Left kidney (tissue), 2 donors: Measurements from ENCODE around the gene LIPC. TPM values are rescaled to one million over a fixed set of nuclear protein-coding genes. Genes with fewer than 3 reads are reported as not detected.

Source experiments
- DNase-seq: peaks from one replicate; pipeline ENCODE4 v3.0.0-alpha.2; 2013
- polyA plus RNA-seq: library from polyadenylated mRNA; unstranded; fragments of 120-200 nt; gene quantifications from one replicate; pipeline ENCODE4 v1.2.1, GENCODE V29; 2013; ENCODE audit not compliant: insufficient read length

LIPC gene
- polyA plus RNA-seq, 1 donor, result 15.6 TPM

DNA sequence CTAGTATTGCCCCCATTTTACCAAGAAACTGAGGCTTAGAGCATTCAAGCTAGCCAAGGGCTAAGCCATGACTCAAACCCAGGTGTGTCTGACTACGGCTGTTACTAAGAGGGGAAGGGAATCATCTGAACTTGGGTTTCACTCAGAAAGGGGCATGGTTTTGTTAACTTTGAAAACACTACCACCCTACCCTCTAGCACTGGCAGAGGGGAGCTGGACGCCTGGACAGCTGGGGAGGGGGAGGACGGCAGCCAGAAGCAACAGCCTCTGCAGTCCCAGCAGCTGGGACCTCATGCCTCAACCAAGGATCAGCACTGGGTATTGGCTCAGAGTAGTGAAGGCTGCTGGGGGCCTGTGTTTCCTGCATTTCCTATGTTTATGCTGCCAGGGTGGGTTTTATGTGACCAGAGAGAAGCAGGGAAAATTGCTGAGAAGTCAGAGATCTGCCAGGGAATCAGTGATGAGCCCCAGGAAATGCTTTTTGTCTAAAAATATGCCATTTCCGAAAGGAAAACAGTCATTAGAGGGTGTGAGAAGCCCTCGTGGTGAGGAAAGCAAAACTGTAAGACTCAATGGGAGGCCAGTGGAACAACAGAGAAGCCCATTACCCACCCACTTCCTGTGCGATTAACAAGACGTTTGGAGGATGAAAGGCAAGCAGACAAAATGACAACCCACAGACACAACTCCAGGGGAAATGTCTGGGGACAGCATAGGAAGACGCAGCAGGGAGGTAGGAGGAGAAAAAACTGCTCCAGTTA, 41.2 kb downstream of the LIPC start:
- no peak for DNase-seq

GRCh38 chr15:58473724-58474123, 41.9 kb downstream of the LIPC start:
- no peak for DNase-seq

DNA sequence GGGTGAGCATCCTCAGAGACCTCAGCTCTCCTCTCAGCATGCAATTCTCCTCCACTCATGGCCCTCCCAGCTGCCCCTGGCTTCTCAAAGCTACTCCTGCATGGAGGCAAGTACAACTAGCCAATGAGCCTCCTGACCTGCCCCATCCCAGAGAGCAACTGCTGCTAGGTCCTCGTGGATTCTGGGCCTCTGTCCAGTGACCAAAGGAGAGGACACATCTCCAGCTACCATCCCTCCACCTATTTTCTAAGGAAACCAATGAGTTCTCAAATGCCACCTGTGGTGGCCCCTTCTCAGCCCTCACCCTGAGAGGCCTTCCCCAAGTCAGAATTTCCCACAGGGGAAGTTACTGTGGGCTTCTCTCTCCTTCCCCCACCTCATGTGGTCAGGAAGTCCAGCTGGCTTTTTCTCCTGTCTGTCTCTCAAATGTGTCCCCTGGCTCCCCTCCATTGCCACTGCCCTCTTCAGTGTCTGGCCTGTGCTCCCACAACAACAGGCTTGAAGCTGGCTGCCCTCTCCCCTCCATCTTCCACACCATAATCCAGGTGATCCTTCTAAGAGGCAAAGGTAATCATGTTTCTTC, 43.0 kb downstream of the LIPC start:
- no peak for DNase-seq

- DNase-seq, result no peak
Observed at GRCh38 chr15:58475573-58476524, 44.1 kb downstream of the LIPC start.

DNA sequence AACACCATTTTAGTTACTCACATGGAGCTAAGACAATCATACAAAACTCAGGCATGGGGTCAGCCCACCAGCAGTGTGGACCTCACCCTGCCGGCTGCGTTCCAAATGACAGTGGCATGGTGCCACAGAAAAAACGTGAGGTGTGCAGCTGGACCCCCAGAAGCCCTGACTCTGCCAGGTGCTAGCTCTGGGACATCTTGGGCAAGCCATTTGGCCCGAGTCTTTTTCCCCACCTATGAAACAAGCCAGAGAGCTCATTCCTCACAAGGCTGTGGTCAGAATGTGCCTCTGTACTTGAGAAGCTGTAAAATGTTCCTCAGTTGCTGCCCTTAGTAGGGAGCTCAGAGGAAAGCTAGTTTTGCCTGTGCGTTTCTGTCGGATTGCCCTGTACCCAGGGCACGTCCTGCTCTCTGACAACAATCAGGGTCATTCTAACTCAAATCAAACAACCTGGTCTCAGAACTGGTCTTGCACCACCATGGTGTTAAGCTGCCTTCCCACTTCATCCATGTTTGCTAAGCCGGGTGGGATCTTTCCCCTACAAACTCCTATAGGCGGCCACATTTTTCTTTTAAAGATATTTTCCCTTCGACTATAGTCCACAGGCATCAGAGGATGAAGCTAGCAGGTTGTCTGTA, 44.9 kb downstream of the LIPC start:
- no peak for DNase-seq

GRCh38 chr15:58477170-58477569, 45.4 kb downstream of the LIPC start:
- no peak for DNase-seq

DNA sequence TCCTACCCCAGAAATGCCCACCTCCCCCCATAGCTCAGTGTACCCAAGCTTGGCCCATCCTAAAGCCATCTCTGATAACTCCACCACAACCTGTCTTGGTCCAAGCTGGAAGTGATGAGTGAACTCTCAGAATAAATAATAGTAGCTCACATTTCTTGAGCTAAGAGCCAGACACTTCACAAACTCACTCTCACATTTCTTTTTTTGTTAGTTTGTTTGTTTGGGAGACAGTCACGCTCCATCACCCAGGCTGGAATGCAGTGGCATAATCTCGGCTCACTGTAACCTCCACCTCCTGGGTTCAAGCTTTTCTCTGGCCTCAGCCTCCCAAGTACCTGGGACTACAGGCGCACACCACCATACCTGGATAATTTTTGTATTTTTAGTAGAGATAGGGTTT, 46.2 kb downstream of the LIPC start:
- no peak for DNase-seq

DNA sequence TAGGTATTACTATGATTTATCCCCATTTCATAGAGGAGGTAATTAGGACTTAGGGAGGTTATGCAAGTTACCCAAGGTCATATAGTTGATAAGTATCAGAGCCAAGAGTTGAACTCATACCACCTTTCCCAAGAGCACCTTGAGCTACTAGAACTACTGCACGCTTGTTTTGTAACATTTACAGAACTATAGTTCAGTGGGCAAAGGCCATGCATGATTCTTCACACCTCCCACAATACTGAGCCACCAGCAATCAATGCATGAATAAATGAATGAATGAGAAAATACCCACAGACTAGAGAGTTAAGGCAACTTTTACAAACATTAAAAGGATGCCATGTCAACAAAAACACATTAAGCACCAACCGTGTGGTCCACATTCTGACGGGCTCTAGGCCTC, 46.8 kb downstream of the LIPC start:
- DNase-seq, result no peak

DNA sequence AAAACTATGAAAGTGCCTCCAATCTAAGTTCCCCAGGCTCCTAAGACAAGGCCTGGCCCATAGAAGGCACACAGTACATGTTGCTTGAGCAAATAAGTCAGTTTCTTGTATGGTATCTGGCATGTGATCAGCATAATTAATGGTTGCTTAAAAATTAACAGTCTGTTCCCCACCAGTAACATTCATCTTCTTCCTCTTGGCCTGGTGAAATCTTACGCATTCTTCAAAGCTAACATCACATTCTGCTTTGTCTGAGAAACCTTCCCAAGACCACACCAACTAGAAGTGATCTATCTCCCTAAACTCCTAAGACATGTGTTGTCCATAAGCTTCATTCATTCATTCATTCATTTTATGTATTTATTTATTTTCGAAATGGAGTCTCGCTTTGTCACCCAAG, 48.1 kb downstream of the LIPC start:
- DNase-seq, result no peak

DNA sequence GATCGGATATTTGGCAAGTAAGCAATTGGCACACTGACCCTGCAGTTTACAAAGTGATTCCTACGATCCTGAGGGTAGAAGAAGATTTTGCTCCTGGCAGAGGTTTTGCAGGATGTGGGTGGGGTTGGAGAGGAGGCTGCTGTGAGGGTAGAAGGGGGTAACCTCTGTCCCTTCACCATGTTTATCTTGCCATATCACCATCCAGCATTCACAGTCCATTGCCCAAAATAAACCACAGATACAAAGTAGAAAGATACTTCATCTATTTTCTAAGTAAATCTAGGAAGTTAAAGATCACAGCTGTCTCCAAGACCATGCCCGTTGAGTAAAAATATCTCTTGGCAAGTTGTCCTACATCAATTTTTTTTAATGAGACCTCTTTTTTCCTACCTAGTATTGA, 51.6 kb downstream of the LIPC start:
- no peak for DNase-seq

GRCh38 chr15:58484791-58485600, 53.2 kb downstream of the LIPC start:
- DNase-seq, result no peak

- DNase-seq, result no peak
Observed at GRCh38 chr15:58486062-58486461, 54.3 kb downstream of the LIPC start.

- DNase-seq, result no peak
Observed at GRCh38 chr15:58486564-58486963, 54.8 kb downstream of the LIPC start.

GRCh38 chr15:58487041-58487723, 55.4 kb downstream of the LIPC start:
- DNase-seq, result no peak

GRCh38 chr15:58487724-58488120, 55.9 kb downstream of the LIPC start:
- no peak for DNase-seq

GRCh38 chr15:58489289-58490085, 57.7 kb downstream of the LIPC start:
- no peak for DNase-seq

DNA sequence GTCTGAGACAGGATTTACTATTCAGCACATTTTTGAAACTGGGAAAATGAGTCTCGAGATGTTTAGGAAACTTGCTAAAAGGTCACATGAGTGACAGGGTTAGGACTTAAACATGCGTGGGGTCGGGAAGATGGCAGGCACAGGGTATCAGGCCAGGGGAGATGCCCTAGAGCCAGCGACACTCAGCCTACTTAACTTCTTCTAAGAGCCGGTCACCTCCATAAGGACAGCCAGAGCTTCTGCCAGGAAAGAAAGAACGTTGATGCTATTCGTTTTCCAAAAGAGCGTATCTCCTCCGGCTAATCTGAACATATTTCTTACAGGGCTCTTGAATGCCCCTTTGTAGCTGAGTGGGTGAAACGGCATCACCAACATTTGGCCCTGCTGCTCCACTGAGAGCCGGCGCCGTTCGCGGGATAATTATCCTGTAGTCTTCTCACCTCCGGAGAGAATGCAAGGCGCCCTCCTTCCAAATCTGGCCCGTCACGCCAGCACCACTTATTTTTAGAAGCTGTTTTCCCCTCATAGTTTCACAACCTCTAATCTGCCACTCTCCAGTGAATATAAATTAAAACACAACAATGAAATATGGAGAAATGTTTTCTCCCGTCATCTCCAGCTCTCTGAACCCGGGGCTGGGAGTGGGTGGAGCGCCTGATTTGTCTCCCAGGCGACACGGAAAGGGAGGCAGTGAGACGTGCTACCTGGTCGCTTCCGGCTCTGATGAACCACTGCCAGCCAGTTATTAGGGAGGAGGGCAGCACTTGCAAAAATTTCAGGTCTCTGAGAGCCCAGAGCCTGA, 58.5 kb downstream of the LIPC start:
- DNase-seq, result no peak

DNA sequence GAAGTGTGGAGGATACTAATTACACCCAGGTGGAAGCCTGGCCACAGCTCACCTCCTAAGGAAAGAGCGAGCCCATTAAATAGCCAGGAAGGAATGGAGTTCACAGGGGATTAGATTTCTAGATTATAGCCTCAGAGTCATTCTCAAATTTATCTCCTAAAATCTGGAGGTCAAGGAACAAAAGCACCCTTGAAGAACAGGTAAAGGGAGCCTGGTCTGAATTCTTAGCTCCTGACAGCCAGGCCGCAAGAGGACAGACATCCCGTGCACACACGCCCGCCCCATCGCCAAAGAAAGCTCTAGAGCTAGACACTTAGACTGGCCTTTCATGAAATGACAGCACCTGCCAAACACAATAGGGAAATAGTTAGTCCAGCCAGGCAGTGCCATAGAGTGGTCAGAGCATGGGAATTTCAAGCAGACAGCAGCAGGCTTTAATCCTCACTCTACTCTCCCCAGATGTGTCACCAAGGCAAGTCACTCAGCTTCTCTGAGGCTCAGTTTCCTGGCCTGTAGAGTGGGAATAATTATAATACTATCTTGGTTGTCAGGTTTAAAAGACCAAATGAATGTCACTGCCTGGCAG, 59.2 kb downstream of the LIPC start:
- DNase-seq, result no peak
